Measurements from ENCODE around the gene WDFY4.

WDFY4 gene

GRCh38 chr10:48941427-48942075 is 256.9 kb downstream of the WDFY4 start:
- TF ChIP-seq ZNF155 (tag by site-specific recombination; IDR thresholded peaks at IDR 0.05) = no peak
- no peak for TF ChIP-seq GFI1B (tag by site-specific recombination; IDR thresholded peaks at IDR 0.05)
- TF ChIP-seq ZFP3 (tag by site-specific recombination; IDR thresholded peaks at IDR 0.05; ENCODE audit: low read depth) = no peak
- POLR2A ChIA-PET = no interaction called here

GRCh38 chr10:48943096-48943495 is 258.4 kb downstream of the WDFY4 start:
- no peaks in the 10 kb centered on the region for H3K4me1 ChIP-seq (ENCODE audit: control insufficient read depth, insufficient read depth, low read length)
- no peaks in the 10 kb centered on the region for H3K9me3 ChIP-seq (ENCODE audit: control insufficient read depth, insufficient read depth, low read depth, low read length)
- no peaks in the 10 kb centered on the region for H3K36me3 ChIP-seq (ENCODE audit: control insufficient read depth in 2 of 2, insufficient read depth in 1 of 2, low read length in 2 of 2)
- ChIA-PET POLR2A (no interaction called here), CTCF (interaction anchor here (0.6 to 0.7 kb wide), 2 partner anchors 458 to 1900 kb away, joined by 3 to 4 read pairs; no protein-coding TSS in a partner anchor)
- no peak overlapping the region for H3K4me3 ChIP-seq (ENCODE audit: low read depth, low read length)
- TF ChIP-seq ZNF610 (tag by site-specific recombination; IDR thresholded peaks at IDR 0.05; ENCODE audit: borderline replicate concordance) (no peak), ZBTB49 (tag by site-specific recombination; IDR thresholded peaks at IDR 0.05; ENCODE audit: low read depth) (no peak), GLI2 (tag by site-specific recombination; IDR thresholded peaks at IDR 0.05; ENCODE audit: borderline replicate concordance, low read depth) (no peak), SP3 (tag by site-specific recombination; IDR thresholded peaks at IDR 0.05) (no peak), ZSCAN16 (tag by site-specific recombination; IDR thresholded peaks at IDR 0.05) (no peak)
- TF ChIP-seq, protein P1, sequence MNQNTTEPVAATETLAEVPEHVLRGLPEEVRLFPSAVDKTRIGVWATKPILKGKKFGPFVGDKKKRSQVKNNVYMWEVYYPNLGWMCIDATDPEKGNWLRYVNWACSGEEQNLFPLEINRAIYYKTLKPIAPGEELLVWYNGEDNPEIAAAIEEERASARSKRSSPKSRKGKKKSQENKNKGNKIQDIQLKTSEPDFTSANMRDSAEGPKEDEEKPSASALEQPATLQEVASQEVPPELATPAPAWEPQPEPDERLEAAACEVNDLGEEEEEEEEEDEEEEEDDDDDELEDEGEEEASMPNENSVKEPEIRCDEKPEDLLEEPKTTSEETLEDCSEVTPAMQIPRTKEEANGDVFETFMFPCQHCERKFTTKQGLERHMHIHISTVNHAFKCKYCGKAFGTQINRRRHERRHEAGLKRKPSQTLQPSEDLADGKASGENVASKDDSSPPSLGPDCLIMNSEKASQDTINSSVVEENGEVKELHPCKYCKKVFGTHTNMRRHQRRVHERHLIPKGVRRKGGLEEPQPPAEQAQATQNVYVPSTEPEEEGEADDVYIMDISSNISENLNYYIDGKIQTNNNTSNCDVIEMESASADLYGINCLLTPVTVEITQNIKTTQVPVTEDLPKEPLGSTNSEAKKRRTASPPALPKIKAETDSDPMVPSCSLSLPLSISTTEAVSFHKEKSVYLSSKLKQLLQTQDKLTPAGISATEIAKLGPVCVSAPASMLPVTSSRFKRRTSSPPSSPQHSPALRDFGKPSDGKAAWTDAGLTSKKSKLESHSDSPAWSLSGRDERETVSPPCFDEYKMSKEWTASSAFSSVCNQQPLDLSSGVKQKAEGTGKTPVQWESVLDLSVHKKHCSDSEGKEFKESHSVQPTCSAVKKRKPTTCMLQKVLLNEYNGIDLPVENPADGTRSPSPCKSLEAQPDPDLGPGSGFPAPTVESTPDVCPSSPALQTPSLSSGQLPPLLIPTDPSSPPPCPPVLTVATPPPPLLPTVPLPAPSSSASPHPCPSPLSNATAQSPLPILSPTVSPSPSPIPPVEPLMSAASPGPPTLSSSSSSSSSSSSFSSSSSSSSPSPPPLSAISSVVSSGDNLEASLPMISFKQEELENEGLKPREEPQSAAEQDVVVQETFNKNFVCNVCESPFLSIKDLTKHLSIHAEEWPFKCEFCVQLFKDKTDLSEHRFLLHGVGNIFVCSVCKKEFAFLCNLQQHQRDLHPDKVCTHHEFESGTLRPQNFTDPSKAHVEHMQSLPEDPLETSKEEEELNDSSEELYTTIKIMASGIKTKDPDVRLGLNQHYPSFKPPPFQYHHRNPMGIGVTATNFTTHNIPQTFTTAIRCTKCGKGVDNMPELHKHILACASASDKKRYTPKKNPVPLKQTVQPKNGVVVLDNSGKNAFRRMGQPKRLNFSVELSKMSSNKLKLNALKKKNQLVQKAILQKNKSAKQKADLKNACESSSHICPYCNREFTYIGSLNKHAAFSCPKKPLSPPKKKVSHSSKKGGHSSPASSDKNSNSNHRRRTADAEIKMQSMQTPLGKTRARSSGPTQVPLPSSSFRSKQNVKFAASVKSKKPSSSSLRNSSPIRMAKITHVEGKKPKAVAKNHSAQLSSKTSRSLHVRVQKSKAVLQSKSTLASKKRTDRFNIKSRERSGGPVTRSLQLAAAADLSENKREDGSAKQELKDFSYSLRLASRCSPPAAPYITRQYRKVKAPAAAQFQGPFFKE (tag by site-specific recombination; IDR thresholded peaks at IDR 0.05; ENCODE audit: borderline replicate concordance) = no peak
- no peak overlapping the region for H3K27ac ChIP-seq (ENCODE audit: extremely low read depth, low read depth, low read length)

More at GRCh38 chr10:48941427-48942075, 256.9 kb downstream of the WDFY4 start:
- H3K4me1 ChIP-seq (ENCODE audit: control insufficient read depth, insufficient read depth, low read length) = no peaks in the 10 kb centered on the region
- H3K27ac ChIP-seq (ENCODE audit: extremely low read depth, low read depth, low read length) = no peak overlapping the region
- H3K4me3 ChIP-seq (ENCODE audit: low read depth, low read length) = no peak overlapping the region
- no peaks in the 10 kb centered on the region for H3K9me3 ChIP-seq (ENCODE audit: control insufficient read depth, insufficient read depth, low read depth, low read length)
- no peaks in the 10 kb centered on the region for H3K36me3 ChIP-seq (ENCODE audit: control insufficient read depth in 2 of 2, insufficient read depth in 1 of 2, low read length in 2 of 2)
- CTCF ChIA-PET = no interaction called here

DNA sequence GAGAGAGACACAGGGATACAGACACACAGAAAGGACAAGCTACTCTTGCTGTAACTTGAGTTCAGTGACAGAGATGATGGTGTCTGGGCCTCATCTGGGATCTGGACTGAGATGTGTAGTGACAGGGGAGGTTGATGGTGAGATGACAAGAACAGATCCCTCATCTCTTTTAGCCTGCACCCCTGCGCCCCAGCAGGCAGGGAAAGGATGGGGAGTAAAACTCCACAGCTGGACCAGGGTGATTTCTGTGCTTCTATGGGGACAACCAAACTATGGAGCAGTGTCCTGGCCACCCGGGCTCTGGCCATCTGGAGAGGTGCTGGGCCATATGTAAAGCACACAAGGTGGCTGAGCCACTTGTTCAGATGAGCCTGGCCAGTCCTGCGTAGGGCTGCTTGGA is 259.5 kb downstream of the WDFY4 start:
- no peak overlapping the region for H3K27ac ChIP-seq (ENCODE audit: extremely low read depth, low read depth, low read length)
- no peaks in the 10 kb centered on the region for H3K36me3 ChIP-seq (ENCODE audit: control insufficient read depth in 2 of 2, insufficient read depth in 1 of 2, low read length in 2 of 2)
- no peaks in the 10 kb centered on the region for H3K9me3 ChIP-seq (ENCODE audit: control insufficient read depth, insufficient read depth, low read depth, low read length)
- no peak overlapping the region for H3K4me3 ChIP-seq (ENCODE audit: low read depth, low read length)
- no peak for TF ChIP-seq TCF7L2 (IDR thresholded peaks at IDR 0.05; ENCODE audit: borderline replicate concordance, low read depth, low read length)
- no peak for TF ChIP-seq ZNF354C (tag by site-specific recombination; IDR thresholded peaks at IDR 0.05; ENCODE audit: borderline replicate concordance, low read depth)
- no peak for TF ChIP-seq ZNF664 (tag by site-specific recombination; IDR thresholded peaks at IDR 0.05)
- no peak for TF ChIP-seq ZNF133 (tag by site-specific recombination; IDR thresholded peaks at IDR 0.05)
- H3K4me1 ChIP-seq (ENCODE audit: control insufficient read depth, insufficient read depth, low read length) = no peaks in the 10 kb centered on the region
- ChIA-PET CTCF (no interaction called here), POLR2A (no interaction called here)

All from HEK293 (cell line).